Activated CD4-positive, alpha-beta T cell treated with anti-CD3 and anti-CD28 coated beads, Interleukin-2, amount 50 U/mL, for 1 hour (primary cell): Measurements from ENCODE around the gene TNFRSF13B.
"Not testable (repeated sequence)": the region's sequence is repeated elsewhere in the genome, so short reads cannot be mapped to it uniquely, and the experiment has no call there.

Experiments used
- DNase-seq: peaks from one replicate; pipeline ENCODE4 v3.0.0-alpha.2; 2020

Gene TNFRSF13B

GRCh38 chr17:16971458-16972338 lies at the start of gene TNFRSF13B:
TSS of gene TNFRSF13B (minus strand) at chr17:16972118. CDS start at chr17:16972075, 43 bp downstream.
- no peak for DNase-seq

- DNase-seq, result no peak
These were observed 49.4 kb upstream of the TNFRSF13B start for GRCh38 chr17:17021194-17021863.

- no peak for DNase-seq
These were observed 48.9 kb upstream of the TNFRSF13B start for GRCh38 chr17:17020821-17021193.

- no peak for DNase-seq
These were observed 48.1 kb upstream of the TNFRSF13B start for GRCh38 chr17:17019891-17020456.

GRCh38 chr17:17019430-17019762 lies 47.5 kb upstream of the TNFRSF13B start:
- no peak for DNase-seq

- no peak for DNase-seq
These were observed 46.9 kb upstream of the TNFRSF13B start for GRCh38 chr17:17018612-17019429.

- no peak for DNase-seq
These were observed 46.1 kb upstream of the TNFRSF13B start for GRCh38 chr17:17018021-17018441.

GRCh38 chr17:17017343-17018014 lies 45.6 kb upstream of the TNFRSF13B start:
- no peak for DNase-seq

- DNase-seq, result not testable (repeated sequence)
These were observed 44.6 kb upstream of the TNFRSF13B start for GRCh38 chr17:17016199-17017197.

GRCh38 chr17:17015230-17015629 lies 43.3 kb upstream of the TNFRSF13B start:
- no peak for DNase-seq

- not testable (repeated sequence) for DNase-seq
These were observed 42.8 kb upstream of the TNFRSF13B start for GRCh38 chr17:17014748-17015124.

GRCh38 chr17:17013828-17014747 lies 42.2 kb upstream of the TNFRSF13B start:
- not testable (repeated sequence) for DNase-seq

GRCh38 chr17:17011043-17011907 lies 39.4 kb upstream of the TNFRSF13B start:
- DNase-seq, result not testable (repeated sequence)

- not testable (repeated sequence) for DNase-seq
These were observed 38.7 kb upstream of the TNFRSF13B start for GRCh38 chr17:17010545-17011034.

- not testable (repeated sequence) for DNase-seq
These were observed 38.1 kb upstream of the TNFRSF13B start for GRCh38 chr17:17009972-17010371.

GRCh38 chr17:17008621-17009397 lies 36.9 kb upstream of the TNFRSF13B start:
- DNase-seq, result not testable (repeated sequence)

GRCh38 chr17:17007891-17008290 lies 36.0 kb upstream of the TNFRSF13B start:
- not testable (repeated sequence) for DNase-seq
